CD14-positive monocyte (primary cell): ENCODE measurements around the gene UTS2B. TPM values are rescaled to one million over a fixed set of nuclear protein-coding genes. Genes with fewer than 3 reads are reported as not detected.

ENCODE experiments used
- DNase-seq, 3 donors: peaks; one replicate each; pipeline ENCODE4 v3.0.0-alpha.2; 2011 to 2022
- H2AFZ ChIP-seq: 2 replicates; pipeline ENCODE4 v1.6.0; 2012; ENCODE audit warnings: mild to moderate bottlenecking, low read depth, low read length, inconsistent platforms; ENCODE audit not compliant: insufficient read depth, poor library complexity, severe bottlenecking
- H3K27ac ChIP-seq, 2 donors: 1 replicate in 1 of 2; 2 replicates in 1 of 2; pipeline ENCODE4 v1.5.1; 2012 to 2013; ENCODE audit warnings: low read length in 2 of 2, control low read depth in 1 of 2, inconsistent platforms in 1 of 2, low read depth in 1 of 2, mild to moderate bottlenecking in 1 of 2
- H3K27me3 ChIP-seq, 2 donors: one replicate each; pipeline versions ENCODE4 v1.6.0 to v1.6.1; 2011 to 2013; ENCODE audit warnings: low read length in 2 of 2; ENCODE audit not compliant: control insufficient read depth in 2 of 2, insufficient read depth in 2 of 2
- H3K36me3 ChIP-seq, 2 donors: replicated peaks in 1 of 2; 1 replicate in 1 of 2; 2 replicates in 1 of 2; pipeline versions ENCODE4 v1.5.1 to v1.6.1; 2012 to 2013; ENCODE audit warnings: low read length in 2 of 2, control low read depth in 1 of 2, inconsistent platforms in 1 of 2, mild to moderate bottlenecking in 1 of 2; ENCODE audit not compliant: insufficient read depth in 2 of 2, control insufficient read depth in 1 of 2
- H3K4me1 ChIP-seq, 2 donors: 1 replicate in 1 of 2; 2 replicates in 1 of 2; pipeline versions ENCODE4 v1.5.1 to v1.6.1; 2012 to 2013; ENCODE audit warnings: low read length in 2 of 2, control low read depth in 1 of 2, inconsistent platforms in 1 of 2, mild to moderate bottlenecking in 1 of 2, moderate library complexity in 1 of 2; ENCODE audit not compliant: insufficient read depth in 2 of 2, control insufficient read depth in 1 of 2
- H3K4me2 ChIP-seq: replicated peaks from 2 replicates; pipeline ENCODE3; 2012; ENCODE audit warnings: low read length, moderate library complexity, mild to moderate bottlenecking; ENCODE audit not compliant: poor library complexity, severe bottlenecking; ENCODE audit errors: extremely low read depth
- H3K4me3 ChIP-seq, 3 experiments: fragments of 200-600 bp in 1 of 3; sonication (generic) in 1 of 3; replicated peaks in 1 of 3; 1 replicate in 2 of 3; 2 replicates in 1 of 3; pipeline ENCODE4 v1.5.1; 2011 to 2013; ENCODE audit warnings: low read length in 3 of 3, mild to moderate bottlenecking in 3 of 3, control low read depth in 2 of 3, low read depth in 2 of 3, inconsistent platforms in 1 of 3, moderate library complexity in 1 of 3
- H3K79me2 ChIP-seq: 2 replicates; pipeline ENCODE4 v1.6.0; 2012; ENCODE audit warnings: mild to moderate bottlenecking, control low read depth, inconsistent platforms, low read length, moderate library complexity; ENCODE audit not compliant: insufficient read depth
- H3K9ac ChIP-seq: 2 replicates; pipeline ENCODE4 v1.6.0; 2017; ENCODE audit warnings: low read length, mild to moderate bottlenecking; ENCODE audit not compliant: insufficient read depth, poor library complexity, severe bottlenecking
- H3K9me3 ChIP-seq, 2 donors: replicated peaks in 1 of 2; 1 replicate in 1 of 2; 2 replicates in 1 of 2; pipeline versions ENCODE4 v1.5.1 to v1.6.1; 2012 to 2013; ENCODE audit warnings: low read length in 2 of 2, control low read depth in 1 of 2; ENCODE audit not compliant: control insufficient read depth in 1 of 2, insufficient read depth in 1 of 2
- H4K20me1 ChIP-seq: 2 replicates; pipeline ENCODE4 v1.6.0; 2012; ENCODE audit warnings: mild to moderate bottlenecking, low read length, control low read depth, moderate library complexity; ENCODE audit not compliant: insufficient read depth
- H3K27ac Mint-ChIP-seq, 7 donors: one replicate each; pipeline ENCODE4 v1.8.0; 2020; ENCODE audit warnings: mild to moderate bottlenecking in 7 of 7, mixed read lengths in 7 of 7, moderate library complexity in 6 of 7, inconsistent platforms in 2 of 7
- H3K27me3 Mint-ChIP-seq, 3 donors: one replicate each; pipeline ENCODE4 v1.8.0; 2021 to 2022; ENCODE audit warnings: low read depth in 3 of 3, mild to moderate bottlenecking in 3 of 3, mixed read lengths in 3 of 3, moderate library complexity in 3 of 3, inconsistent platforms in 1 of 3
- H3K36me3 Mint-ChIP-seq, 2 donors: one replicate each; pipeline ENCODE4 v1.8.0; 2020; ENCODE audit warnings: mixed read lengths in 2 of 2, inconsistent platforms in 1 of 2, mild to moderate bottlenecking in 1 of 2
- H3K4me1 Mint-ChIP-seq: one replicate; pipeline ENCODE4 v1.8.0; 2020; ENCODE audit warnings: mild to moderate bottlenecking, mixed read lengths
- H3K4me3 Mint-ChIP-seq, 2 donors: one replicate each; pipeline ENCODE4 v1.8.0; 2020; ENCODE audit warnings: mild to moderate bottlenecking in 2 of 2, mixed read lengths in 2 of 2, moderate library complexity in 1 of 2
- H3K9me3 Mint-ChIP-seq, 7 donors: one replicate each; pipeline ENCODE4 v1.8.0; 2020 to 2022; ENCODE audit warnings: mixed read lengths in 7 of 7, mild to moderate bottlenecking in 6 of 7, moderate library complexity in 6 of 7, inconsistent platforms in 2 of 7
- WGBS: methylation state at CpG from one replicate; pipeline ENCODE4 v1.1.5; 2013; ENCODE audit warnings: missing lambda C conversion rate; ENCODE audit not compliant: insufficient coverage; 5-methylcytosine and 5-hydroxymethylcytosine counted together
- intact Hi-C, 2 donors: fragments of 100-400 bp; cut with micrococcal nuclease; formaldehyde crosslinking; loops; one replicate each; pipeline versions ENCODE4 v1.15.0 to v1.15.1; 2023
- polyA plus RNA-seq, 3 donors: library from polyadenylated mRNA; depleted of rRNA in 1 of 3; unstranded in 2 of 3; stranded (reverse) in 1 of 3; fragments of 300-500 nt in 2 of 3; fragments of >200 nt in 1 of 3; fragmentation: Illumina TruSeq in 2 of 3; gene quantifications; 1 replicate in 2 of 3; 2 replicates in 1 of 3; pipeline ENCODE4 v1.2.3, GENCODE V29; 2012 to 2021
- TF ChIP-seq, protein P1 (sequence below): fragments of 200-600 bp; IDR thresholded peaks from one replicate; pipeline ENCODE4 v1.8.0; 2022; ENCODE audit warnings: antibody characterized with exemption, mild to moderate bottlenecking

UTS2B gene
- polyA plus RNA-seq, 3 donors = not detected

DNA sequence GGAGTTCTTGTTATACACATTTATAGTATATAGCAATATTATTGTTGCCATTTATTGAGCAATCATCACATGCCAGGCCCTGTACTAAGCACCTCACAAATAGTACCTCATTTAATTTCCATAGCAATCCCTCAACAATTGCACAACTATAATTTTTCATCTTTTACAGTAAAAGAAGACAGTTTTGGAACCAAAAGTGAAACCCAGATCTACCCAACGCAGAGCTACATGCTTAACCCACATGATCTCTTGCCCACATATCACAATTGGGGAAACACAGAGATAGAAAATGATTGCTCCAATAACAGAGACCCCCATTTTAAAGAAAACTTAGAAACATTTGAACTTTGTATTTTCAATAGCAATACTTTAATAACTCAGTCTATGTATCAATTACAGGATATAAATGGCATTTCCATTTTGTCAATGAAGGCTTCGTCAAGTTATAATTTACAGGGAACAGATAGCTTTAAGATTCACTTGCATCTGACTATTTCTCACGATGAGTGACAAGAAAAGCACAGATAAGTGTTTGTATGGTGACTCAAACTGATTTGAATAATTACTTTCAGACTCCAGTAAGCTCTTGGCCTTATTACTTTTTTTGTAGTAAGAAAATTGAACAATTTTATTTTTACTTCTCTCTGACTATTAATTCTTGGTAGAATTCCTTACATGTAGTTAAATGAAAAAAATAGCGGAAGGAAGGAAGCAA lies 39.9 kb downstream of the UTS2B start:
- H3K9me3 ChIP-seq = peaks cover 0 to 3% of the 10 kb centered on the region in 2 donors
- H2AFZ ChIP-seq = peak overlapping the region; percentile 32
- peaks cover 12 to 27% of the 10 kb centered on the region in 2 donors for H3K4me1 ChIP-seq
- intact Hi-C loops = no loop called here
- H3K27ac ChIP-seq = peak overlapping the region in 1 of 2 donors; percentile 47
- peak overlapping the region in 2 of 3 experiments; percentile 2 to 51 for H3K4me3 ChIP-seq
- TF ChIP-seq, protein P1, sequence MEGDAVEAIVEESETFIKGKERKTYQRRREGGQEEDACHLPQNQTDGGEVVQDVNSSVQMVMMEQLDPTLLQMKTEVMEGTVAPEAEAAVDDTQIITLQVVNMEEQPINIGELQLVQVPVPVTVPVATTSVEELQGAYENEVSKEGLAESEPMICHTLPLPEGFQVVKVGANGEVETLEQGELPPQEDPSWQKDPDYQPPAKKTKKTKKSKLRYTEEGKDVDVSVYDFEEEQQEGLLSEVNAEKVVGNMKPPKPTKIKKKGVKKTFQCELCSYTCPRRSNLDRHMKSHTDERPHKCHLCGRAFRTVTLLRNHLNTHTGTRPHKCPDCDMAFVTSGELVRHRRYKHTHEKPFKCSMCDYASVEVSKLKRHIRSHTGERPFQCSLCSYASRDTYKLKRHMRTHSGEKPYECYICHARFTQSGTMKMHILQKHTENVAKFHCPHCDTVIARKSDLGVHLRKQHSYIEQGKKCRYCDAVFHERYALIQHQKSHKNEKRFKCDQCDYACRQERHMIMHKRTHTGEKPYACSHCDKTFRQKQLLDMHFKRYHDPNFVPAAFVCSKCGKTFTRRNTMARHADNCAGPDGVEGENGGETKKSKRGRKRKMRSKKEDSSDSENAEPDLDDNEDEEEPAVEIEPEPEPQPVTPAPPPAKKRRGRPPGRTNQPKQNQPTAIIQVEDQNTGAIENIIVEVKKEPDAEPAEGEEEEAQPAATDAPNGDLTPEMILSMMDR = no peak
- peak overlapping the region; percentile 63 for H3K4me2 ChIP-seq
- Mint-ChIP-seq H3K4me3 (peak overlapping the region; percentile 0 to 61), H3K9me3 (peaks cover 0 to 5% (median 2%) of the 10 kb centered on the region in 7 donors), H3K4me1 (peaks cover 16% of the 10 kb centered on the region), H3K27me3 (peaks cover 0 to 4% (median 2%) of the 10 kb centered on the region in 3 donors), H3K36me3 (no peaks in the 10 kb centered on the region), H3K27ac (peak overlapping the region in 6 of 7 donors; percentile 29 to 79 (median 62))
- H3K9ac ChIP-seq = no peak overlapping the region
- no peaks in the 10 kb centered on the region for H4K20me1 ChIP-seq
- H3K36me3 ChIP-seq = no peaks in the 10 kb centered on the region
- 0% methylated on average over 1 of the region's 4 CpGs for WGBS
- no peaks in the 10 kb centered on the region for H3K79me2 ChIP-seq
- no peaks in the 10 kb centered on the region for H3K27me3 ChIP-seq
- DNase-seq = peak; percentile 19 to 47 (median 21)

DNA sequence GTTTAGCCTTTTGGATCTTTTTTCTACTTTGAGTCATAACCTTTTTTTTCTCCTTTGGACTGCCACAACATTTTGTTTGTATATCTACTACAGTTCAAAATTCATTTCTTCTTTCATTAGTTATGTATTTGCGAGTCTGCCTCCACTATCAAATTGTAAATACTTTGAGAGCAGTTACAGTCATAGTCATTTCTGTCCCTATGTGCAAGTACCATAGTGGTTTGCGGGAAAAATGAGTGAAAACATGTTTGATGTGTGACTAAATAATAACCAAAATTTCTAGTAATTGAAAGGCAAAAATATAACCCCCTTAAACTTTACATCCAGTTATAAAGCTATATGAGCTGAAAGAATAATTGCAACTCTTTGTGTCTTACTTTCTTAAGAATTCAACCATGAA lies 46.9 kb downstream of the UTS2B start:
- H3K27ac Mint-ChIP-seq = no peak overlapping the region
- H3K4me2 ChIP-seq = no peak overlapping the region
- peaks cover 0 to 2% (median 0%) of the 10 kb centered on the region in 3 donors for H3K27me3 Mint-ChIP-seq
- H3K79me2 ChIP-seq = no peaks in the 10 kb centered on the region
- H3K9me3 Mint-ChIP-seq = peaks cover 0 to 6% (median 1%) of the 10 kb centered on the region in 7 donors
- WGBS = no CpG with 5 or more reads among the region's 2 CpGs
- H3K27me3 ChIP-seq = no peaks in the 10 kb centered on the region
- TF ChIP-seq, protein P1 = no peak
- no peak for DNase-seq
- H3K4me1 Mint-ChIP-seq = peaks cover 2% of the 10 kb centered on the region
- no peaks in the 10 kb centered on the region for H3K36me3 ChIP-seq
- H3K9me3 ChIP-seq = peaks cover 0 to 4% of the 10 kb centered on the region in 2 donors
- H3K27ac ChIP-seq = no peak overlapping the region
- no peak overlapping the region for H3K9ac ChIP-seq
- intact Hi-C loops = no loop called here
- H3K4me3 Mint-ChIP-seq = no peak overlapping the region
- no peak overlapping the region for H3K4me3 ChIP-seq
- no peak overlapping the region for H2AFZ ChIP-seq
- H3K4me1 ChIP-seq = no peaks in the 10 kb centered on the region
- H3K36me3 Mint-ChIP-seq = no peaks in the 10 kb centered on the region
- H4K20me1 ChIP-seq = no peaks in the 10 kb centered on the region
